Ectodermal cell (in vitro differentiated cells): ENCODE measurements around the gene FUT7.

Experiments used
- H3K27ac ChIP-seq: 2 replicates; pipeline ENCODE4 v1.7.0; 2013; ENCODE audit warnings: mild to moderate bottlenecking, low read depth, low read length; ENCODE audit not compliant: insufficient read depth, poor library complexity, severe bottlenecking
- H3K27me3 ChIP-seq: 2 replicates; pipeline ENCODE4 v1.7.0; 2013; ENCODE audit warnings: mild to moderate bottlenecking, low read length; ENCODE audit not compliant: insufficient read depth, control insufficient read depth, poor library complexity, severe bottlenecking
- H3K36me3 ChIP-seq: one replicate; pipeline ENCODE4 v1.7.0; 2013; ENCODE audit warnings: low read length; ENCODE audit not compliant: control insufficient read depth, insufficient read depth
- H3K4me1 ChIP-seq: one replicate; pipeline ENCODE4 v1.7.0; 2013; ENCODE audit warnings: low read length; ENCODE audit not compliant: control insufficient read depth, insufficient read depth
- H3K4me3 ChIP-seq: 2 replicates; pipeline ENCODE4 v1.7.0; 2013; ENCODE audit warnings: low read depth, low read length, control low read depth; ENCODE audit not compliant: insufficient read depth
- H3K9me3 ChIP-seq: 2 replicates; pipeline ENCODE4 v1.7.0; 2013; ENCODE audit warnings: mild to moderate bottlenecking, low read length, moderate library complexity; ENCODE audit not compliant: control insufficient read depth
- WGBS, 2 experiments: methylation state at CpG; one replicate each; pipeline ENCODE4 v1.1.7; 2013; ENCODE audit warnings: missing lambda C conversion rate in 2 of 2; 5-methylcytosine and 5-hydroxymethylcytosine counted together

Gene FUT7

DNA sequence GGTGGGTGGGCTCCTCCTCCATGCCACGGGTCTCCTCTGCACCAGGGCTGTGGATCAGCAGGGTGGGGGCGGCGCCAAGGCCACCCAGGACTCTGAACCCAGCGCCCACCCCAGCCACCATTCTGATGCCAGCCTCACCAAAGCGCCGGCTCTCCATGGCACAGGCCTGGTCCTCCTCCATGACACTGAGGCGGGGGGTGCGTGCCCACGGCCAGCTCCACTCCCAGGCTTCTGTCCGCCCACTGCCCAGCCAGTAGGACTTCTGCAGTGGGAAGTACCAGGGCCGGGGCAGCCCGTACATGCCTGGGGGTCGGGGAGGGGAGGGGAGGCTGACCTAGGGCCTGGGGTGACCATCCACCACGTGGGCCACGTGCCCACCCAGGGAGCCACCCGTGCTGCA is 15.5 kb downstream of the FUT7 start:
- no peak overlapping the region for H3K27ac ChIP-seq
- no peak overlapping the region for H3K4me3 ChIP-seq
- H3K27me3 ChIP-seq, result no peaks in the 10 kb centered on the region
- H3K9me3 ChIP-seq, result no peaks in the 10 kb centered on the region
- no peaks in the 10 kb centered on the region for H3K4me1 ChIP-seq
- 94% methylated on average over 16 of the region's 16 CpGs for WGBS, 2 experiments
- H3K36me3 ChIP-seq, result peaks cover 5% of the 10 kb centered on the region

GRCh38 chr9:137015976-137016375 is 15.9 kb downstream of the FUT7 start:
- H3K9me3 ChIP-seq, result no peaks in the 10 kb centered on the region
- H3K36me3 ChIP-seq, result peaks cover 5% of the 10 kb centered on the region
- no peaks in the 10 kb centered on the region for H3K4me1 ChIP-seq
- no peak overlapping the region for H3K27ac ChIP-seq
- WGBS, 2 experiments, result 95 to 96% methylated on average over 21 of the region's 21 CpGs
- H3K27me3 ChIP-seq, result no peaks in the 10 kb centered on the region
- no peak overlapping the region for H3K4me3 ChIP-seq

- H3K4me1 ChIP-seq, result no peaks in the 10 kb centered on the region
- H3K27ac ChIP-seq, result no peak overlapping the region
- H3K4me3 ChIP-seq, result no peak overlapping the region
- 96 to 98% methylated on average over 25 of the region's 25 CpGs for WGBS, 2 experiments
- no peaks in the 10 kb centered on the region for H3K9me3 ChIP-seq
- no peaks in the 10 kb centered on the region for H3K27me3 ChIP-seq
- H3K36me3 ChIP-seq, result peaks cover 5% of the 10 kb centered on the region
Measured at GRCh38 chr9:137015540-137015930, 16.4 kb downstream of the FUT7 start.

DNA sequence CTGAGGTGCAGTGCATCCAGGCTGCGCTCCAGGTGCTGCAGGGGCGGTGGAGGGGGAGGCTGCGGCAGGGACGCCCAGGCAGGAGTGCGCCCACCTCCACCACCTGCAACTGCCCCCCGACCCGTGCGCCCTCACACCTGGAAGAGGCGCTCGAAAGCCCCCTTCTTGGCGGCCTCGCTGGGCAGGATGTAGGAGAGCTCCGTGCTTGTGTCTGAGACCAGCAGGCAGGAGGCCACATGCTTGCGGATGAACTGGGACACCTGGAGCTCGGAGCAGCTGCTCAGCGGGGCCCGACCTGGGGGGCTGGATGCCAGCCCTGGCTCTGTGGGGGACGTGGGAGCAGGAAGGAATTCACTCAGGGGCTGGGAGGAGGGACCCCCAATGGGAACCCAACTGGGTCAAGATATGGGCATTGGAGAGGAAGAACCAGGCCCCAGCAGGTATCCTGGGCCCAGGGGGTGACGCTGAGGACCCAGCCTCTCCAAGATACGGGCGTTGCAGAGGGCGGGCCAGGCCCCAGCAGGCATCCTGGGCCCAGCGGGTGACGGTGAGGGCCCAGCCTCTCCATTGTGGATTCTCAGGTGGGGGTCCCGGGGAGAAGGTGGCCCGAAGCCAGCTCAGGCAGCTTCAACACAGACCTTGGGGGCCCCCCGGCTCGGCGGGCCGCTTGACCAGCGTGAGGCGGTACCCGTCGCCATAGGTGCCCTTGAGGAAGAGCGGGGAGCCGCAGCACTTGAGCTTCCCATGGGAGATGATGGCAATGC is 16.9 kb downstream of the FUT7 start:
- Histone ChIP-seq H3K4me3 (no peak overlapping the region), H3K4me1 (no peaks in the 10 kb centered on the region), H3K27ac (no peak overlapping the region), H3K27me3 (no peaks in the 10 kb centered on the region), H3K9me3 (no peaks in the 10 kb centered on the region), H3K36me3 (peaks cover 5% of the 10 kb centered on the region)
- 94 to 96% methylated on average over 36 of the region's 36 CpGs for WGBS, 2 experiments

DNA sequence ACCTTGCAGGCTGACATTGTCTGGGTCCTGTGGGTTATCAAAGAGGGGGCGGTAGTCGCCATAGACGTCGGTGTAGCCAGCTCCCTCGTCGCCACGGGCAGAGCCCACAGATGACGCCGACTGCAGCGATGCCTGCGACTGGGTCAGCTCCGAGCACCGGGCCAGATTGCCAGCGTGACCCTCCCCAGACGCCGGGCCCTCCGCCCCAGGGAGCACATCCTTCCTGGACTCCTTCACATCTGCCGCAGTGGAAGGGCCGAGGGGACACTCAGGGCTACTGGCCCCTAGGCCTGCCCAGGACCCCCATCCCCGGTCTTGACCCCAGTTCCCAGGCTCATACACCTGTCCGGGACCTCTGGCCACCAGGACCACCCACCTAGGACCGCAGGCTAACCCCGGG is 17.7 kb downstream of the FUT7 start:
- Histone ChIP-seq H3K27ac (no peak overlapping the region), H3K36me3 (peaks cover 5% of the 10 kb centered on the region), H3K4me1 (no peaks in the 10 kb centered on the region), H3K9me3 (no peaks in the 10 kb centered on the region), H3K27me3 (no peaks in the 10 kb centered on the region), H3K4me3 (no peak overlapping the region)
- WGBS, 2 experiments, result 92 to 93% methylated on average over 23 of the region's 23 CpGs

DNA sequence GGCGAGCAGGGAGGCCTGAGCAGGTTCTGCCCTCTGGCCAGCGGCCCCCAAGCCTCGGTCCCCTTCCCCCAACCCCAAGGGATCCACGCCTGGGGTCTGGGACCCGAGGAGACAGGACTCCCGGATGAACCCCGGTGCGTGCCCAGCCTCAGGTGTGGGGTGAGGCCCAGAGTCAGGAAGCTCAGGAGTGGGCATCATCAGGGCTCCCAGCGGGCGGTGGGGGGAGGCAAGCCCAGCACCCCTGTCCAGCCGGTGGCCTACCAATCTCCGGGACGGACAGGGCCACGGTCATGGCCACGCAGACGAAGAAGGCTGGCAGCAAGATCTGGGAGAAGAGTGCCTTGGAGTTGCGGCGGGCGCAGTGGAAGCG is 18.3 kb downstream of the FUT7 start:
- peaks cover 5% of the 10 kb centered on the region for H3K36me3 ChIP-seq
- no peaks in the 10 kb centered on the region for H3K4me1 ChIP-seq
- H3K4me3 ChIP-seq, result no peak overlapping the region
- no peak overlapping the region for H3K27ac ChIP-seq
- WGBS, 2 experiments, result 93 to 96% methylated on average over 20 of the region's 20 CpGs
- H3K27me3 ChIP-seq, result no peaks in the 10 kb centered on the region
- no peaks in the 10 kb centered on the region for H3K9me3 ChIP-seq

DNA sequence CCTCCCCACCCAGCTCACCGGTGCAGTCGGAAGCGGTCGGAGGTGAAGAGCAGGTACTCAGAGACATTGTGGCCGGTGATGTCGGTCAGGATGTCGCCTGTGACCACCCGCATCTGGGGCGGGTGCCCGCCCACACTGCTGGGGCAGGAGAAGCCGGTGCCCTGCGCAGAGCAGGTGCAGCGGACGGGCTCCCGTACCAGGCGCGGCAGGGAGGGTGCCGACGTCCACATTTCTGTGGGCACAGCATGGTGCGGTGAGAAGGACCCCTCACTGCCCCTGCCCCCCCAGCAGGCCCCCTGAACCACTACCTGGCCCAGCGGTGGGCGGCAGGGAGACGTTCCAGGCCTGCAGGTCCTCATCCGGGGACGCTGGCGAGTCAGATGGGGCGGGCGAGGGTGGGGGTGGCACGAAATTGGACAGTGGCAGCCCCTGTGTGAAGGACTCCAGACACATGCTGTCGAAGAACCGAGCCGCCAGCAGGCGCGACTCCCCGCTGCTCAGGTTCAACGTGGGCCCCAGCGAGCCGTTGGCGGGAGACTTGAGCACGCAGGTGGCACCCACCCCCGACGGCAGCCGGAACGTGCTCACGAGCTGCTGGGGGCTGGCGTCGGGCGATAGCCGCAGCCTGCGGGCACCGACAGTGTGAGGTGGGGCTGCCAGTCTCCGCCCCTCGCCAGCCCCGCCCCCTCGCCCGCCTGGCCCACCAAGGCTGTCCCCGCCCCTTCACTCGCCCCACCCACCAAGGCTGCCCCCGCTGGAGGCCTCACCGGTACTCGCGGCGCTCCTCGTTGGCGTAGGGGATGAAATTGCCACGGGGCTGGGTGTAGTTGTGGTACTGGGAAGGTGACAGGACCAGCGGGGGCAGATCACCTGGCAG is 19.0 kb downstream of the FUT7 start:
- no peak overlapping the region for H3K27ac ChIP-seq
- 74 to 81% methylated on average over 66 to 67 of the region's 67 CpGs for WGBS, 2 experiments
- no peaks in the 10 kb centered on the region for H3K9me3 ChIP-seq

DNA sequence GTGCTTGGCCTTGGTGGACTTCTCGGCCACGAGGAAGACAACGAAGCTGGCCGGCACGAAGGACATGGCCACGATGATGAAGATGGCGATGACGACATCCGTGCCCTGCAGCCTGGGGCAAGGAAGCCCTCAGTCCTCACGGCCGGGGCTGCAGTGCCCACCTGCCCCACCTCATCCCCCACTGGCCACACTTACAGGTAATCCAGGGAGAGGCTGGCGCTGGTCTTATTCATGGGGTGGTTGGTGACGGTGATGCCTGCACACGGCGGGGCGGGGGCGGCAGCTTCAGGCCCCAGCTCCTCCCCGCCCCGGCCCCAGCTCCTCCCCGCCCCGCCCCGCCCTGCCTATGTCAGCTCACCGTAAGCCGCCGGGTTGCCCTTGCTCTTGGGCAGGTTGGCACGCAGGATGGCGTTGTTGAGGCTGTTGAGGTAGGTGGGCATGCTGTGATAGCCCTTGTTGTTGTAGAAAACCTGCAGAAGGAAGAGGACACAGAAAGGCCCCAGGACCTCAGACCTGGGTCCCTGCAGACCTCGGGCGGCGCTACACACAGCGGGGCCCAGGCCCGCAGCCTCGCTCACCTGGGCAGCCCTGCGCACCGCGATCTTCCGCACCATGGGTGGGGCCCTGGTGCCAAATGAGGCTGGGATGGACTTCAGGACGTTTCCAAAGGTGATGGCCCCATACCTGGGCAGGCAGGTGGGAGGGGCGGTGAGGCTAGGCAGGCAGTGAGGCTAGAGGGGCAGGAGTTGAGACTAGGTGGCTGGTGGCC is 19.8 kb downstream of the FUT7 start:
- Histone ChIP-seq H3K36me3 (peaks cover 5% of the 10 kb centered on the region), H3K4me1 (peaks cover 7% of the 10 kb centered on the region), H3K27me3 (no peaks in the 10 kb centered on the region), H3K9me3 (no peaks in the 10 kb centered on the region), H3K4me3 (no peak overlapping the region), H3K27ac (no peak overlapping the region)
- WGBS, 2 experiments, result 94 to 95% methylated on average over 39 of the region's 39 CpGs

More for the DNA sequence above, 19.0 kb downstream of the FUT7 start:
- H3K4me1 ChIP-seq, result peaks cover under 1% of the 10 kb centered on the region
- peaks cover 5% of the 10 kb centered on the region for H3K36me3 ChIP-seq
- no peak overlapping the region for H3K4me3 ChIP-seq
- H3K27me3 ChIP-seq, result no peaks in the 10 kb centered on the region

GRCh38 chr9:137011156-137011555 is 20.7 kb downstream of the FUT7 start:
- H3K27me3 ChIP-seq, result no peaks in the 10 kb centered on the region
- peaks cover 7% of the 10 kb centered on the region for H3K4me1 ChIP-seq
- no peaks in the 10 kb centered on the region for H3K9me3 ChIP-seq
- H3K4me3 ChIP-seq, result no peak overlapping the region
- peaks cover 5% of the 10 kb centered on the region for H3K36me3 ChIP-seq
- WGBS, 2 experiments, result 95% methylated on average over 24 of the region's 24 CpGs
- H3K27ac ChIP-seq, result no peak overlapping the region
